Endodermal cell (in vitro differentiated cells): ENCODE data around the gene GKN2. TPM values are rescaled to one million over a fixed set of nuclear protein-coding genes. Genes with fewer than 3 reads are reported as not detected.

Experiments
- DNase-seq: peaks from one replicate; pipeline ENCODE4 v3.0.0-alpha.2; 2017
- H3K27ac ChIP-seq: 2 replicates; pipeline ENCODE4 v1.5.1; 2013; ENCODE audit warnings: mild to moderate bottlenecking, low read depth, low read length, moderate library complexity
- H3K27me3 ChIP-seq: 2 replicates; pipeline ENCODE4 v1.6.1; 2013; ENCODE audit warnings: mild to moderate bottlenecking, low read length, moderate library complexity; ENCODE audit not compliant: insufficient read depth, control insufficient read depth, poor library complexity, severe bottlenecking
- H3K36me3 ChIP-seq: 2 replicates; pipeline ENCODE4 v1.7.0; 2013; ENCODE audit warnings: mild to moderate bottlenecking, low read length, moderate library complexity; ENCODE audit not compliant: control insufficient read depth, insufficient read depth
- H3K4me1 ChIP-seq: one replicate; pipeline ENCODE4 v1.7.0; 2013; ENCODE audit warnings: low read length; ENCODE audit not compliant: control insufficient read depth, insufficient read depth
- H3K4me3 ChIP-seq: 2 replicates; pipeline ENCODE4 v1.5.1; 2013; ENCODE audit warnings: mild to moderate bottlenecking, low read length, moderate library complexity
- H3K9ac ChIP-seq: 2 replicates; pipeline ENCODE4 v1.6.1; 2013; ENCODE audit warnings: mild to moderate bottlenecking, low read length, moderate library complexity; ENCODE audit not compliant: poor library complexity, severe bottlenecking; ENCODE audit errors: extremely low read depth
- H3K9me3 ChIP-seq: 2 replicates; pipeline ENCODE4 v1.6.1; 2013; ENCODE audit warnings: mild to moderate bottlenecking, low read length, moderate library complexity; ENCODE audit not compliant: control insufficient read depth
- H3K27ac Mint-ChIP-seq: 2 replicates; pipeline ENCODE4 v1.8.0; 2020; ENCODE audit warnings: mixed read lengths
- H3K27me3 Mint-ChIP-seq: 2 replicates; pipeline ENCODE4 v1.8.0; 2021; ENCODE audit warnings: mild to moderate bottlenecking, mixed read lengths; ENCODE audit not compliant: insufficient read depth
- H3K36me3 Mint-ChIP-seq: 2 replicates; pipeline ENCODE4 v1.8.0; 2020; ENCODE audit warnings: low read depth, mixed read lengths
- H3K4me1 Mint-ChIP-seq: 2 replicates; pipeline ENCODE4 v1.8.0; 2020; ENCODE audit warnings: mixed read lengths
- H3K4me3 Mint-ChIP-seq: 2 replicates; pipeline ENCODE4 v1.8.0; 2020; ENCODE audit warnings: mild to moderate bottlenecking, moderate library complexity, mixed read lengths
- H3K9me3 Mint-ChIP-seq: 2 replicates; pipeline ENCODE4 v1.8.0; 2020; ENCODE audit warnings: mild to moderate bottlenecking, mixed read lengths
- CTCF ChIP-seq: fragments of 200-600 bp; sonication (generic); conservative IDR thresholded peaks from 2 replicates; pipeline ENCODE4 v1.5.0; 2021; ENCODE audit warnings: antibody characterized with exemption, mild to moderate bottlenecking
- WGBS, 2 experiments: methylation state at CpG; one replicate each; pipeline versions ENCODE4 v1.1.5 to v1.1.7; 2013; ENCODE audit warnings: missing lambda C conversion rate in 2 of 2, mixed read lengths in 1 of 2; ENCODE audit not compliant: insufficient coverage in 1 of 2, insufficient read length in 1 of 2; 5-methylcytosine and 5-hydroxymethylcytosine counted together
- total RNA-seq, 2 donors: library from RNA; stranded (reverse); fragmentation: NEBNext Ultra II Directional in 1 of 2; extraction: Animal tissue kit (Norgen Biotek cat#: 25700) in 1 of 2; gene quantifications; 2 replicates in 1 of 2; 3 replicates in 1 of 2; pipeline ENCODE4 v1.2.1, GENCODE V29; 2021

Gene GKN2
- total RNA-seq, 2 donors from 2014 or later, result not detected

GRCh38 chr2:68916226-68916625, 36.5 kb downstream of the GKN2 start:
- no peak overlapping the region for H3K27ac Mint-ChIP-seq
- no peak for TF ChIP-seq CTCF
- no peak overlapping the region for H3K4me3 Mint-ChIP-seq
- H3K27ac ChIP-seq, result no peak overlapping the region
- H3K9ac ChIP-seq, result no peak overlapping the region
- H3K9me3 Mint-ChIP-seq, result no peaks in the 10 kb centered on the region
- no peak overlapping the region for H3K4me3 ChIP-seq
- no peak for DNase-seq
- H3K4me1 Mint-ChIP-seq, result peaks cover 8% of the 10 kb centered on the region
- H3K27me3 Mint-ChIP-seq, result no peaks in the 10 kb centered on the region
- no peaks in the 10 kb centered on the region for H3K36me3 Mint-ChIP-seq
- 71 to 89% methylated on average over 1 of the region's 1 CpG for WGBS, 2 experiments
- H3K36me3 ChIP-seq, result no peaks in the 10 kb centered on the region
- no peaks in the 10 kb centered on the region for H3K27me3 ChIP-seq
- H3K4me1 ChIP-seq, result no peaks in the 10 kb centered on the region
- no peaks in the 10 kb centered on the region for H3K9me3 ChIP-seq

- Mint-ChIP-seq H3K27me3 (no peaks in the 10 kb centered on the region), H3K9me3 (no peaks in the 10 kb centered on the region), H3K36me3 (no peaks in the 10 kb centered on the region), H3K4me1 (peaks cover 9% of the 10 kb centered on the region), H3K27ac (no peak overlapping the region), H3K4me3 (no peak overlapping the region)
- H3K9me3 ChIP-seq, result no peaks in the 10 kb centered on the region
- no peaks in the 10 kb centered on the region for H3K36me3 ChIP-seq
- no peak overlapping the region for H3K9ac ChIP-seq
- H3K4me1 ChIP-seq, result no peaks in the 10 kb centered on the region
- DNase-seq, result no peak
- H3K27ac ChIP-seq, result no peak overlapping the region
- WGBS, 2 experiments, result 92 to 97% methylated on average over 4 of the region's 4 CpGs
- H3K4me3 ChIP-seq, result no peak overlapping the region
- no peaks in the 10 kb centered on the region for H3K27me3 ChIP-seq
- TF ChIP-seq CTCF, result no peak
Measured at GRCh38 chr2:68915393-68915792, 37.3 kb downstream of the GKN2 start.

- no peaks in the 10 kb centered on the region for H3K36me3 Mint-ChIP-seq
- H3K27ac Mint-ChIP-seq, result no peak overlapping the region
- H3K4me1 ChIP-seq, result no peaks in the 10 kb centered on the region
- H3K4me3 ChIP-seq, result no peak overlapping the region
- no peaks in the 10 kb centered on the region for H3K9me3 Mint-ChIP-seq
- no peak overlapping the region for H3K9ac ChIP-seq
- WGBS, 2 experiments, result 95% methylated on average over 3 of the region's 3 CpGs; no CpG with 5 or more reads in 1 of the 2 experiments
- H3K4me1 Mint-ChIP-seq, result peaks cover 13% of the 10 kb centered on the region
- H3K4me3 Mint-ChIP-seq, result no peak overlapping the region
- H3K27me3 ChIP-seq, result no peaks in the 10 kb centered on the region
- H3K27me3 Mint-ChIP-seq, result no peaks in the 10 kb centered on the region
- no peak for DNase-seq
- H3K36me3 ChIP-seq, result no peaks in the 10 kb centered on the region
- H3K9me3 ChIP-seq, result no peaks in the 10 kb centered on the region
- TF ChIP-seq CTCF, result no peak
- no peak overlapping the region for H3K27ac ChIP-seq
Measured at GRCh38 chr2:68913359-68913758, 39.3 kb downstream of the GKN2 start.
